MM.1S (cell line): ENCODE measurements around the gene C1orf21.

ENCODE experiments used
- CTCF ChIP-seq: fragments of 300-600 bp; sonication (generic); IDR thresholded peaks from 2 replicates; pipeline ENCODE4 v1.5.1; 2016; ENCODE audit warnings: antibody characterized with exemption, low read length, mixed read lengths
- EZH2 ChIP-seq: fragments of 300-600 bp; sonication (generic); optimal IDR thresholded peaks from 2 replicates; pipeline ENCODE3; 2017; ENCODE audit warnings: low read depth, mild to moderate bottlenecking, antibody characterized with exemption, low read length, mixed read lengths

DNA sequence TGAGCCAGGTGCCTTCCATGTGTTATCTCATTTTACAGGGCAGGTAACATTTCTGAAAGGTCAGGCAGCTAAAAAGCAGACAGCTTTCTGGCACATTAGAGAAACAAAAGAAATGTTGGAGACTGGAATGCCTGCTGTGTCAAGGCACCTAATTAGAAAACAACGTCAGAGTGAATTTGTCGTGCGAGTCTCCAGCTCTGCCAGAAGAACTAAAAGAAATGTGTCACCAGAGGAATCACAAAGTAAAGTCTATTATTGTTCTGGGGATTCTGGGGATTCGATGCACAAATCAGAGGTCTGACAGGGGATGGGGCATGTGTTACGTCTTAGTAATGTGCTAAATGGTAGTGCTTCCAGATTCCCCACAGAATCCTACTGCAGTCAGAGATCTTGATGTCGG lies 278.5 kb downstream of the C1orf21 start:
- no peak for TF ChIP-seq CTCF
- TF ChIP-seq EZH2 = no peak
